GM21423 (cell line): ENCODE measurements around the gene NAT10.
A peak's percentile ranks its signal among the peaks of the same experiment; 100 is the strongest.
"Not testable (repeated sequence)": the region's sequence is repeated elsewhere in the genome, so short reads cannot be mapped to it uniquely, and the experiment has no call there.

ENCODE experiments used
- ATAC-seq: cut with Tn5 transposase; IDR thresholded peaks from one replicate; pipeline ENCODE4 v1.9.1; 2021; ENCODE audit warnings: mild to moderate bottlenecking, moderate library complexity; ENCODE audit not compliant: unreplicated experiment

Gene NAT10

GRCh38 chr11:34105079-34105956 is at the start of gene NAT10:
TSS of gene NAT10 (plus strand) at chr11:34105629. CDS start at chr11:34108226, 2,597 bp downstream.
- peak; percentile 91 for ATAC-seq

- ATAC-seq, result no peak
Measured at GRCh38 chr11:34056672-34057071, 48.8 kb upstream of the NAT10 start.

DNA sequence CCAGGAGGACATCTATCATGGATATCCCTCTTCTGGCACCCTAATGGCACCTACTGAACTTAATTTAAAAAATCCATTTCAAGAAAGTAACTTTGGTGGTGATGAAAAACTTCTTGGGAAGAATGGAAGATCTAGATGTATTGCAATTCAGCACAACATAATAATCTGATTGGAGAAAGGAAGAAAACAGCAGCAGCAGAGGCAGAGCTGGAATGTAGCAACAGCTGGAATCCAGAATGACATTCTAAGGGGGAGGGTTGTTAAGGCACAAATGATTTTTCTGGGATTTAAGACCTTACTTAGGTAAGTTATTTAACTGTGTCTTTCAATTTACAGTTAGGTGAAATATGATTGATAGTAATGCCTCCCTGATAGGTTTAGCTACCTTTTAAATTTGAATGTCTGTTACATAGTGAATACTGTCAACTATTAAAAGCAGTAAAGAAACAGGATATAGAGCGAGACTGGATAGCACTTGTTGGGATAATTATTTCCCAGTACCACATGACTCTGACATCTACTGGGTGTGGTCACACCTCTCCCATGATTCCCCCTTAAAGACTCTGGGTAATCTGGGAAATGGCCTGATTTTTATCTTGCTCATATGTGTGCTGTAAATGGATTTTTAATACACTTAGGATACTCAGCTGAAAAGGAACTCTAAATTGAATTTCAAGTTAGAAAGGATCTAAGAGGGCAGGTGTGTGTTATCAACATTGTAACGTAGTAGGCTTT is 42.2 kb upstream of the NAT10 start:
- no peak for ATAC-seq

DNA sequence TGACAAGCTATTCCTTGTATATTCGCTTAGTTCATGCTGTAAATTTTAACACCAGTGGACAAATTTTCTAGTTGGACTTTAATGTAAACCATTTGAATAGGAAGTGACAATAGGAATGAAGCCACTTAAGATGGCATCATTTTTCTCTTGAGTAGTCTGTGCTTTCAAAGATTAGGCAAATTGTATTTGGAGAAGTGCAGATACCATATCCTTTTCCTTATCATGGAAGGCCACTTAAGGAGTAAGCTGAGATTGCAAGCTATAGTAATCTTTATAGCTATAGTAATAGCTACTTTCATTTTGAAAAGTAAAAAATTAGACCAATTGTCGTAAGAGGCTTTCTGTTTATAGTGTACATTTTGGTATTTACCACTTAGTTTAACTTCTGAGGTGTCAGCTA is 41.1 kb upstream of the NAT10 start:
- ATAC-seq, result no peak

DNA sequence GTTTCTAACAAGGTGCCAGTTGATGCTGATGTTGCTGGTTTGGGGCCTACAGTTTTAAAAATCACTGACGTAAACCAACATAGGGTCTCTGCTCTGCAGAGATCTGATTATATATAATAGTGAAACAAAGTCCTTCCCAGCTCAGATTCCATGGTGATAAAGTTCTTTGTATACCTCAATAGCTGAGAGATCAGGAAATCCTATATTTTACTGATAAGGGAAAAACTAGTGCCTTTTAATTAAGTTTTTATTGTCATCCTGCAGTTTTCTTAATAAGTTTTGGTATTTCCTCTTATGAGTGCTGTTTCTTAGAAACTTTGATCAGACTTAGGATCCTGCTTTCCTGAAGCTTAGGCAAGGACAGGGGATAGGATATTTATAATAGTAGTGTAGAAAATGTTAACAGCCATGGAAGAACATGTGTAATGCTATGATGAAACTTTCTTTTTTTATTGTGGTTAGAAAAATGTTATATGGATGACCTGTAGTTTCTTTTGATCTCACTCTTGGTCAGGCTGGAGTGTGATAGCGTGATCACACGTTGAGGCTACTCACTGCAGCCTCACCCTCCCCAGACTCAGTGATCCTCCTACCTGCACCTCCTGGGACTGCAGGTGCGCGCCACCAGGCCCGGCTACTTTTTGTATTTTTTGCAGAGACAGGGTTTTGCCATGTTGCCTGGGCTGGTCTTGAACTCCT is 39.8 kb upstream of the NAT10 start:
- no peak for ATAC-seq

DNA sequence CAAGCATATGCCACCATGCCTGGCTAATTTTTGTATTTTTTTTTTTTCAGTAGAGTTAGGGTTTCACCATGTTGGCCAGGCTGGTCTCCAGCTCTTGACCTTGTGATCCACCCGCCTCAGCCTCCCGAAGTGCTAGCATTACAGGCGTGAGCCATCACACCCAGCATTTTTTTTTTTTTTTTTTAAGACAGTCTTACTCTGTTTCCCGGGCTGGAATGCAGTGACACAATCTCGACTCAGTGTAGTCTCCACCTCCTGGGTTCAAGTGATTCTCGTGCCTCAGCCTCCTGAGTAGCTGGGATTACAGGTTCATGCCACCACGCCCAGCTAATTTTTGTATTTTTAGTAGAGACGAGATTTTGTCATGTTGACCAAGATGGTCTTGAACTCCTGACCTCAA is 38.7 kb upstream of the NAT10 start:
- ATAC-seq, result not testable (repeated sequence)

DNA sequence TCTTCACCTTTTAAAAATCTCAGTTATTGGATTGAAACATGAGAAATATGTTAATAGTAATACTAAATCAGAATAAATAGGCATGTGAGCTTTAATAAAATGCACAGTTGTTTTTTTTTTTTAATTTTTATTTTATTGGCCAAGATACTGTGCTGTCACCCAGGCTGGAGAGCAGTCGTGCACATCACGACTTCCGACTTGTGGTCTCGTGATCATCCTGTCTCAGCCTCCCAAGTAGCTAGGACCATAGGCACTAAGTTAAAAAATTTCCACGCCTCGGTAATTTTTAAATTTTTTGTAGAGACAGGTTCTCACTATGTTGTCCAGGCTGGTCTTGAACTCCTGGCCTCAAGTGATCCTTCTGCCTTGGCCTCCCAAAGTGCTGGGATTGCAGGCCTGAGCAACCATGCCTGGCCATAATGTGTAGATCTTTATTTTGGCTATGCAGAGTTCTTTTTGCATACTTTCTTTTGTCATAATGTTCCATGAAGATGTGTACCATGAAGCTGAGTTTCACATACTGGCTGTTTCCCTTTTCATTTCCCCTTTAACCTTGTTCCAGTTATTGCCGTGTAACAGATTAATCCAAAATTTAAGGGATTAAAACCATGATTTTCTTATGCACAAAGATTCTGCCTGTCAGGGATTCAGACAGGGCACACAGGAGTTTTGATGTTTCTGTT is 37.9 kb upstream of the NAT10 start:
- ATAC-seq, result no peak

GRCh38 chr11:34068111-34068510 is 37.3 kb upstream of the NAT10 start:
- no peak for ATAC-seq

DNA sequence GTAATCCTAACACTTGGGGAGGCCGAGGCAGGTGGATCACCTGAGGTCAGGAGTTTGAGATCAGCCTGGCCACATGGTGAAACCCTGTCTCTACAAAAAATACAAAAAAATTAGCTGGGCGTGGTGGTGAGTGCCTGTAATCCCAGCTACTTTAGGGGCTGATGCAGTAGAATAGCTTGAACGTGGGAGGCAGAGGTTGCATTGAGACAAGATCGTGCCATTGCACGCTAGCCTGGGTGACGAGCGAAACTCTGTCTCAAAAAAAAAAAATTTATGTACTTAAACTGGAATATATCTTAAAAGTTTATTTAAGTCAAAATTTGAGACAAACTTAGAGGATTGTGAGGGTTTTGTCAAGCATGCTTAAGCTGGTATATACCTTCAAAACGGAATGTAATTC is 34.1 kb upstream of the NAT10 start:
- ATAC-seq, result not testable (repeated sequence)

- no peak for ATAC-seq
Measured at GRCh38 chr11:34072041-34072440, 33.4 kb upstream of the NAT10 start.

GRCh38 chr11:34072832-34073231 is 32.6 kb upstream of the NAT10 start:
- ATAC-seq, result no peak

DNA sequence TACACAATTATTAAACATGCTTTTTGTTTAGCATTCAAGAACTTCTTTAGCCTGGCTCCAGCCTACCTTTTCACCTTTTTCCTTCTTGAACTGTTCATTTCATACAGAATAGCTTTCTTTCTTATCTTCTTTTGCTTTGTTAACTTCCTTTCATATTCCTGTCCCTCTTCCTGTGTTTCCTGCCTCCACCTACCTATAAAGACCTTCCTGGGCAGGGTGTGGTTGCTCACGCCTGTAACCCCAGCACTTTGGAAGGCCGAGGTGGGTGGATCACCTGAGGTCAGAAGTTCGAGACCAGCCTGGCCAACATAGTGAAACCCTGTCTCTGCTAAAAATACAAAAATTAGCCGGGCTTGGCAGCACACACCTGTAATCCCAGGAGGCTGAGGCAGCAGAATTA is 31.0 kb upstream of the NAT10 start:
- ATAC-seq, result no peak

DNA sequence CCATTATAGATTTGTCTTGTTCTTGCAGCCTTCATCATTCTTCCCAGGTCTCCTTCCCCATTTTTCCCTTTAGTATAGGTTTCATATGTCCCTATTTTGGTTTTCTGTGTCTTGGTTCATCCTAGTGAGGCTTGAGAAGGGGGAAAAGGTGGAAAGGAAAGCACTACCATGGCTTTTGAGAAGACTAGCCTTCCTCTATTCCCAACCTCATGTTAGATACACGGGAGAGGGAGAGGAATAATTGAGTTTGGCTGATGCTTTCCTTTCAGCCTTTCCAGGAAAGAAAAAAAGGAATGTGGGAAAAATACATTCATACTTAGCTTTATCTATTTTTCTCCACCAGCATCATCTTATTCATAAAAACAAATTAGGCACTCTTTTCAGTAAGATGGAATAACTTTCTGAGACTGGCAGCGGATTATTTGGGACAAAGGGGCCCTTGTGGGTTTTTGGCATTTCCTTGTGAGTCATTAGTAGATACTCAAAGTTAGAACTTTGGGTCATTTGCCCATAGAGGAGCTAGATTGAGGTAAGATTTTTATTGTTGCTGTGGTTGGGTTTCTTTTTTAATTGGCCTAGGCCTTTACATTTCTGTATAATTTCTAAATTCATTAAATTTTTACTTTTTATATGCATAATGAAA is 30.1 kb upstream of the NAT10 start:
- ATAC-seq, result no peak

- no peak for ATAC-seq
Measured at GRCh38 chr11:34080609-34081008, 24.8 kb upstream of the NAT10 start.

- ATAC-seq, result no peak
Measured at GRCh38 chr11:34084637-34085036, 20.8 kb upstream of the NAT10 start.

DNA sequence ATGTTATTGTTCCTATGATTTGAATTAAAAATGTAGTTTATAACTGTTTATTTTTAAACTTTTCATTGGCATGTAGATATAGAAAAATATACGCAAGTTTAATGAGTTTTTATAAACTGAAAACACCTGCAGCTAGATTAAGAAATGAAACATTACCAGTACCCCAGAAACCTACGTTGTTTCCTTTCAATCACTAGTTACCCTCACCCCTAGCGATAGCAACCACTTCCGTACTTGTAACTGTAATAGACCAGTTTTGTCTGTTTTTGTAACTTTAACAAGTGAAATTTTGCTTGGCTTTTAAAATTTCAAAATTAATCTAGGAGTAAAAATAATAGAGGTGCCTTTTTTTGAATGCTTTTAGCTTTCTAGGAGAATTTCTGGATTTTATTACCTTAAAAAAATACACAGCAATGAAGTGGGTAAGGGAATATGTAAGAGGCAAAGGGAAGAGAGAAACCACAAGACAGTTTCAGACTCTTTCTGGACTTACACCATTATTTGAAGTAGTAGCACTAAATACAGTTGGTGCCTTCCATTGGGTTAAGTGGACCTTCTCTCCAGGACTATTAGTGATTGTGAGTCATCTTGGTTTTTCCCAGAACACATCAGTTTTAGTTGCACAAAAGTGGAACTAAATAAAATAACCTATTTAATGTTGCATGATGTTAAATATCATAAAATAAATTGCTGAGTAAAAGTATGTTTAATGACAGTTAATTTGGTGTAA is 18.7 kb upstream of the NAT10 start:
- peak; percentile 65 for ATAC-seq

GRCh38 chr11:34091825-34092224 is 13.6 kb upstream of the NAT10 start:
- no peak for ATAC-seq

- not testable (repeated sequence) for ATAC-seq
Measured at GRCh38 chr11:34094900-34095299, 10.5 kb upstream of the NAT10 start.

DNA sequence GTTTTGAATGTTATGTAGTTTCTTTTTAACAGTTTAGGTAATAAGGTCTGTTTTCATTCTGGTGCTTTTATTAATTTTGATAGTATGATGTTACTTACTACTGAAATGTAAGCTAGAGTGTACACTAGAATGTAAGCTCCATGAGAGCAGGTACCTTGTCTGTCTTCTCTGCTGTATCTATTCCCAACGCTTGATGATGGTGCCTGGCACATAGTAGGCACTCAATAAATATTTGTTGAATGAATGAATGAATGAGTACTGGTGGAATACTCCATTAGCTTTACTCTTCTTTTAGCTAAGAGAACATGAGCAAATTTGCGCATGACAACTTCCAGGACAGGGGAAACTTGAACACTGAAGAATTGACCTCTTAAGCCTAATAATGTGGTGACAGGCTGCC is 6.6 kb upstream of the NAT10 start:
- ATAC-seq, result no peak

- ATAC-seq, result no peak
Measured at GRCh38 chr11:34104680-34105078, 750 bp upstream of the NAT10 start.
